Fibroblast of lung (primary cell): ENCODE results near the gene LRRN4. TPM values are rescaled to one million over a fixed set of nuclear protein-coding genes. Genes with fewer than 3 reads are reported as not detected.

Experiments
- DNase-seq, 2 donors: peaks; one replicate each; pipeline versions ENCODE4 v3.0.0 to v3.0.0-alpha.2; 2010; ENCODE audit warnings: low read depth in 2 of 2
- H2AFZ ChIP-seq: 2 replicates; pipeline ENCODE4 v1.5.1; 2012; ENCODE audit warnings: low read length, control low read depth, inconsistent platforms
- H3K27ac ChIP-seq: 2 replicates; pipeline ENCODE4 v1.5.1; 2011; ENCODE audit warnings: low read length, control low read depth; ENCODE audit not compliant: insufficient read depth
- H3K27me3 ChIP-seq: 2 replicates; pipeline ENCODE4 v1.5.1; 2011; ENCODE audit warnings: mild to moderate bottlenecking, low read length; ENCODE audit not compliant: control insufficient read depth, insufficient read depth
- H3K36me3 ChIP-seq: 2 replicates; pipeline ENCODE4 v1.5.1; 2011; ENCODE audit warnings: low read length; ENCODE audit not compliant: control insufficient read depth, insufficient read depth
- H3K4me1 ChIP-seq: 2 replicates; pipeline ENCODE4 v1.5.1; 2011; ENCODE audit warnings: low read length; ENCODE audit not compliant: control insufficient read depth, insufficient read depth; ENCODE audit errors: extremely low read depth
- H3K4me2 ChIP-seq: 2 replicates; pipeline ENCODE4 v1.5.1; 2011; ENCODE audit warnings: low read length, control low read depth; ENCODE audit not compliant: insufficient read depth; ENCODE audit errors: extremely low read depth
- H3K4me3 ChIP-seq, 4 experiments: fragments of 200-600 bp in 1 of 4; sonication (generic) in 1 of 4; replicated peaks in 1 of 4; 2 replicates each; pipeline ENCODE4 v1.5.1; 2011 to 2016; ENCODE audit warnings: low read length in 4 of 4, low read depth in 3 of 4, mild to moderate bottlenecking in 3 of 4, control low read depth in 2 of 4, inconsistent platforms in 1 of 4, mixed read lengths in 1 of 4; ENCODE audit not compliant: insufficient read depth in 1 of 4; ENCODE audit errors: control extremely low read depth in 1 of 4
- H3K79me2 ChIP-seq: 2 replicates; pipeline ENCODE4 v1.5.1; 2012; ENCODE audit warnings: mild to moderate bottlenecking, low read length, inconsistent platforms; ENCODE audit not compliant: control insufficient read depth, insufficient read depth
- H3K9ac ChIP-seq: 2 replicates; pipeline ENCODE4 v1.5.1; 2011; ENCODE audit warnings: mild to moderate bottlenecking, low read length, control low read depth; ENCODE audit not compliant: insufficient read depth
- H3K9me3 ChIP-seq: 2 replicates; pipeline ENCODE4 v1.5.1; 2012; ENCODE audit warnings: low read depth, low read length; ENCODE audit not compliant: control insufficient read depth, insufficient read depth
- H4K20me1 ChIP-seq: 2 replicates; pipeline ENCODE4 v1.5.1; 2011; ENCODE audit warnings: low read length; ENCODE audit not compliant: control insufficient read depth, insufficient read depth; ENCODE audit errors: extremely low read depth
- CTCF ChIP-seq, 2 donors: IDR thresholded peaks in 1 of 2; conservative IDR thresholded peaks in 1 of 2; 1 replicate in 1 of 2; 2 replicates in 1 of 2; pipeline ENCODE4 v1.5.1; 2011 to 2012; ENCODE audit warnings: low read length in 2 of 2, control low read depth in 1 of 2, inconsistent platforms in 1 of 2, low read depth in 1 of 2, mild to moderate bottlenecking in 1 of 2
- EZH2 ChIP-seq: IDR thresholded peaks from 2 replicates; pipeline ENCODE4 v1.5.1; 2012; ENCODE audit warnings: low read length, control low read depth, mild to moderate bottlenecking; ENCODE audit errors: missing control alignments
- polyA plus RNA-seq, 2 donors: library from polyadenylated mRNA; depleted of rRNA in 1 of 2; stranded (reverse) in 1 of 2; unstranded in 1 of 2; fragments of >200 nt; gene quantifications; 2 replicates each; pipeline ENCODE4 v1.2.1, GENCODE V29; 2011 to 2012; ENCODE audit warnings: missing spikeins in 1 of 2
- total RNA-seq: library from RNA; depleted of rRNA; stranded (reverse); fragments of >200 nt; gene quantifications from 2 replicates; pipeline ENCODE4 v1.2.1, GENCODE V29; 2014

LRRN4 gene
- total and polyA plus RNA-seq, 2 donors (not counting 1 experiment from before 2014, with no cell fraction given), result under 0.01 TPM; not detected in 1

GRCh38 chr20:6060213-6060612 lies 6.4 kb upstream of the LRRN4 start:
- H3K27me3 ChIP-seq, result no peaks in the 10 kb centered on the region
- H3K9ac ChIP-seq, result no peak overlapping the region
- H3K27ac ChIP-seq, result no peak overlapping the region
- no peak overlapping the region for H3K4me3 ChIP-seq
- H3K4me2 ChIP-seq, result no peak overlapping the region
- no peaks in the 10 kb centered on the region for H3K4me1 ChIP-seq
- H3K9me3 ChIP-seq, result no peaks in the 10 kb centered on the region
- H4K20me1 ChIP-seq, result no peaks in the 10 kb centered on the region
- no peak overlapping the region for H2AFZ ChIP-seq
- no peaks in the 10 kb centered on the region for H3K36me3 ChIP-seq
- TF ChIP-seq EZH2 (no peak), CTCF (conservative IDR thresholded peaks at IDR 0.05 in 1 of 2, IDR thresholded peaks at IDR 0.05 in 1 of 2; ENCODE audit: low read depth in 1 of 2, low read length in 2 of 2) (no peak)
- no peak for DNase-seq
- no peaks in the 10 kb centered on the region for H3K79me2 ChIP-seq

- H3K9me3 ChIP-seq, result no peaks in the 10 kb centered on the region
- no peak overlapping the region for H3K9ac ChIP-seq
- peak in 1 of 2 donors; percentile 30 for DNase-seq
- H2AFZ ChIP-seq, result no peak overlapping the region
- H3K27me3 ChIP-seq, result no peaks in the 10 kb centered on the region
- no peak overlapping the region for H3K4me3 ChIP-seq
- H3K4me2 ChIP-seq, result no peak overlapping the region
- no peaks in the 10 kb centered on the region for H3K4me1 ChIP-seq
- no peaks in the 10 kb centered on the region for H3K36me3 ChIP-seq
- TF ChIP-seq CTCF (conservative IDR thresholded peaks at IDR 0.05 in 1 of 2, IDR thresholded peaks at IDR 0.05 in 1 of 2; ENCODE audit: low read depth in 1 of 2, low read length in 2 of 2), result no peak
- no peak for TF ChIP-seq EZH2
- no peaks in the 10 kb centered on the region for H4K20me1 ChIP-seq
- no peaks in the 10 kb centered on the region for H3K79me2 ChIP-seq
- no peak overlapping the region for H3K27ac ChIP-seq
Observed at GRCh38 chr20:6058684-6059295, 4.9 kb upstream of the LRRN4 start.

- H3K4me1 ChIP-seq, result no peaks in the 10 kb centered on the region
- no peak overlapping the region for H3K9ac ChIP-seq
- H3K79me2 ChIP-seq, result no peaks in the 10 kb centered on the region
- no peak overlapping the region for H3K27ac ChIP-seq
- H3K27me3 ChIP-seq, result peaks cover under 1% of the 10 kb centered on the region
- H2AFZ ChIP-seq, result no peak overlapping the region
- no peak overlapping the region for H3K4me2 ChIP-seq
- no peaks in the 10 kb centered on the region for H4K20me1 ChIP-seq
- H3K36me3 ChIP-seq, result no peaks in the 10 kb centered on the region
- H3K4me3 ChIP-seq, result no peak overlapping the region
- no peak for DNase-seq
- TF ChIP-seq EZH2 (no peak), CTCF (conservative IDR thresholded peaks at IDR 0.05 in 1 of 2, IDR thresholded peaks at IDR 0.05 in 1 of 2; ENCODE audit: low read depth in 1 of 2, low read length in 2 of 2) (no peak)
- no peaks in the 10 kb centered on the region for H3K9me3 ChIP-seq
Observed at GRCh38 chr20:6057691-6058090, 3.8 kb upstream of the LRRN4 start.
